RWPE1 (cell line): ENCODE data around the gene TIGD7.
"Not testable (repeated sequence)": the region's sequence is repeated elsewhere in the genome, so short reads cannot be mapped to it uniquely, and the experiment has no call there.

ENCODE experiments used
- CTCF ChIA-PET: fragments of 350-600 bp; sonication (Branson Sonifier 250); formaldehyde crosslinking; extraction: SDS; loops from one replicate; lab custom pipeline; 2021; lab: Yijun Ruan, JAX
- POLR2A ChIA-PET: fragments of 400-600 bp; formaldehyde crosslinking; extraction: SDS; loops from one replicate; lab custom pipeline; 2020; ENCODE audit warnings: antibody characterized with exemption; ENCODE audit not compliant: low non-redundant PET; lab: Yijun Ruan, JAX
- DNase-seq: peaks from one replicate; pipeline ENCODE4 v3.0.0; 2012; ENCODE audit warnings: low spot score
- H3K27ac ChIP-seq: fragments of 450-650 bp; 2 replicates; pipeline ENCODE4 v1.5.1; 2017
- CTCF ChIP-seq: fragments of 450-650 bp; conservative IDR thresholded peaks from 2 replicates; pipeline ENCODE4 v1.5.1; 2017; ENCODE audit warnings: low read depth, mild to moderate bottlenecking

TIGD7 gene

GRCh38 chr16:3276679-3277078 lies 28.6 kb downstream of the TIGD7 start:
- POLR2A ChIA-PET: interaction anchor here (0.5 kb wide), 1 partner anchor 508 kb away, joined by 3 read pairs; no protein-coding TSS in a partner anchor

GRCh38 chr16:3274947-3275346 lies 30.3 kb downstream of the TIGD7 start:
- ChIA-PET CTCF (no interaction called here), POLR2A (no interaction called here)
- DNase-seq: no peak
- H3K27ac ChIP-seq: no peak overlapping the region
- no peak for TF ChIP-seq CTCF

More at GRCh38 chr16:3276679-3277078, 28.6 kb downstream of the TIGD7 start:
- DNase-seq: no peak
- no peak overlapping the region for H3K27ac ChIP-seq
- CTCF ChIA-PET: interaction anchor here (0.8 kb wide), 1 partner anchor 10 kb away, joined by 3 read pairs; no protein-coding TSS in a partner anchor
- no peak for TF ChIP-seq CTCF

GRCh38 chr16:3274490-3274889 lies 30.7 kb downstream of the TIGD7 start:
- no peak overlapping the region for H3K27ac ChIP-seq
- POLR2A ChIA-PET: no interaction called here
- no peak for TF ChIP-seq CTCF
- DNase-seq: no peak
- CTCF ChIA-PET: no interaction called here

GRCh38 chr16:3271281-3271680 lies 33.9 kb downstream of the TIGD7 start:
- H3K27ac ChIP-seq, DNase-seq, POLR2A ChIA-PET, CTCF ChIA-PET: not testable (repeated sequence)

- POLR2A ChIA-PET, DNase-seq, CTCF ChIA-PET, H3K27ac ChIP-seq: not testable (repeated sequence)
Measured at GRCh38 chr16:3270718-3271117, 34.5 kb downstream of the TIGD7 start.

- no peak for DNase-seq
- ChIA-PET CTCF (no interaction called here), POLR2A (no interaction called here)
- H3K27ac ChIP-seq: no peak overlapping the region
- no peak for TF ChIP-seq CTCF
Measured at GRCh38 chr16:3268294-3268693, 36.9 kb downstream of the TIGD7 start.

- H3K27ac ChIP-seq: no peak overlapping the region
- DNase-seq: no peak
- CTCF ChIA-PET: interaction anchor here (0.6 to 1.6 kb wide), 6 partner anchors 10 to 195 kb away, joined by 3 to 5 read pairs (median 4); no protein-coding TSS in a partner anchor
- TF ChIP-seq CTCF: no peak; the same call in 1 of the 2 replicates
- POLR2A ChIA-PET: interaction anchor here (1.1 kb wide), 1 partner anchor 16 kb away, joined by 3 read pairs; no protein-coding TSS in a partner anchor
Measured at GRCh38 chr16:3266873-3267537, 38.2 kb downstream of the TIGD7 start.
